ENCODE measurements around the gene C16orf74. TPM values are rescaled to one million over a fixed set of nuclear protein-coding genes. Genes with fewer than 3 reads are reported as not detected.

The C16orf74 gene
- total RNA-seq, 2 experiments from 2014 or later, result 2.1 to 2.9 TPM

DNA sequence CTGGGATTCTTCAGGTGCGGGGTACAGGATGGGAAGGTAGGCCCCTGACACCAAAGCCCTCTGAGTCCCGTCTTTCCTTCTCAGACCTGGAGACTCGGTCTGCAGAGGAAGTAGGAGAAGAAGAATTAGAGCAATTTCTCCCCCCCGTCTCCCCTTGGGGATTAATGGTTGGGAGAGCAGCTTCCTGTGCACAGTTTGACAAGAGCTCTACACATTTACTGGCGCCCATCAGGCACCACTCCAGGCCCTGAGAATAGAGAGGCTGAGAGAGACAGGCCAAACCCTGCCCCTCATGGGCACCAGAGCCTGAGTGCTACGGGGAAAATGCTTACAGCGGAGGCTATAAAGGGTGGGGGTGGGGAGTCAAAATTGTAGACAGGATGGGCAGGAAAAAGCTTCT lies 3.5 kb upstream of the C16orf74 start:
- POLR2A ChIA-PET, result no interaction called here
- peaks cover 35 to 39% of the 10 kb centered on the region in 2 experiments for H3K27me3 ChIP-seq (ENCODE audit: control insufficient read depth in 1 of 2, insufficient read depth in 2 of 2, low read length in 2 of 2)
- H3K27ac ChIP-seq (ENCODE audit: low read depth in 1 of 2, low read length in 2 of 2), result no peak overlapping the region
- Mint-ChIP-seq H3K4me1 (ENCODE audit: low read depth) (peaks cover 13% of the 10 kb centered on the region), H3K27me3 (peaks cover 46% of the 10 kb centered on the region), H3K9me3 (no peaks in the 10 kb centered on the region), H3K4me3 (no peak overlapping the region), H3K36me3 (ENCODE audit: low read depth) (no peaks in the 10 kb centered on the region), H3K27ac (no peak overlapping the region)
- TF ChIP-seq, protein P1, sequence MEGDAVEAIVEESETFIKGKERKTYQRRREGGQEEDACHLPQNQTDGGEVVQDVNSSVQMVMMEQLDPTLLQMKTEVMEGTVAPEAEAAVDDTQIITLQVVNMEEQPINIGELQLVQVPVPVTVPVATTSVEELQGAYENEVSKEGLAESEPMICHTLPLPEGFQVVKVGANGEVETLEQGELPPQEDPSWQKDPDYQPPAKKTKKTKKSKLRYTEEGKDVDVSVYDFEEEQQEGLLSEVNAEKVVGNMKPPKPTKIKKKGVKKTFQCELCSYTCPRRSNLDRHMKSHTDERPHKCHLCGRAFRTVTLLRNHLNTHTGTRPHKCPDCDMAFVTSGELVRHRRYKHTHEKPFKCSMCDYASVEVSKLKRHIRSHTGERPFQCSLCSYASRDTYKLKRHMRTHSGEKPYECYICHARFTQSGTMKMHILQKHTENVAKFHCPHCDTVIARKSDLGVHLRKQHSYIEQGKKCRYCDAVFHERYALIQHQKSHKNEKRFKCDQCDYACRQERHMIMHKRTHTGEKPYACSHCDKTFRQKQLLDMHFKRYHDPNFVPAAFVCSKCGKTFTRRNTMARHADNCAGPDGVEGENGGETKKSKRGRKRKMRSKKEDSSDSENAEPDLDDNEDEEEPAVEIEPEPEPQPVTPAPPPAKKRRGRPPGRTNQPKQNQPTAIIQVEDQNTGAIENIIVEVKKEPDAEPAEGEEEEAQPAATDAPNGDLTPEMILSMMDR (IDR thresholded peaks at IDR 0.05), result no peak
- DNase-seq, result no peak
- peaks cover 0 to 6% of the 10 kb centered on the region in 2 experiments for H3K9me3 ChIP-seq (ENCODE audit: control insufficient read depth in 1 of 2, insufficient read depth in 1 of 2, low read length in 2 of 2)
- H3K36me3 ChIP-seq (ENCODE audit: insufficient read depth, low read length), result no peaks in the 10 kb centered on the region
- ATAC-seq (ENCODE audit: poor library complexity), result no peak
- CTCF ChIA-PET, result no interaction called here
- H3K4me3 ChIP-seq (ENCODE audit: low read length), result no peak overlapping the region
- peaks cover 23% of the 10 kb centered on the region for H3K4me1 ChIP-seq (ENCODE audit: insufficient read depth, low read length)
- intact Hi-C loops (cut with DNase I, micrococcal nuclease), result no loop called here

DNA sequence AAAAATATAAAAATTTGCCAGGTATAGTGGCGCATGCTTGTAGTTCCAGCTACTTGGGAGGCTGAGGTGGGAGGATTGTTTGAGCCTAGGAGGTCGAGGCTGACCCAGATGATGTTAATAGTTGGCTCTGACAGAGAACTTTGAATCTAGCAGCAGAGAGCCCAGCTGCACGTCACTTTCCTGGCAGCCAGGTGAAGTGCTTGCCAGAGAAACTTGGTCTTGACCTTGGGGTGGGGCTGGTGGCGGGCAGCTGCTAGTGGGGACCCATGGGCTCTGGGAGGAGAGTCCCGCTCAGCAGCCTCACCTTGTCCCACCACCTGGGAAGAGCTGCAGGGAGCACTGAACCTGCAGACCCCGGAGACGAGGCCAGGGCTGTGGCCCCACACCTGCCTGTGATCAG lies 3.1 kb upstream of the C16orf74 start:
- H3K27ac ChIP-seq (ENCODE audit: low read depth in 1 of 2, low read length in 2 of 2), result no peak overlapping the region

DNA sequence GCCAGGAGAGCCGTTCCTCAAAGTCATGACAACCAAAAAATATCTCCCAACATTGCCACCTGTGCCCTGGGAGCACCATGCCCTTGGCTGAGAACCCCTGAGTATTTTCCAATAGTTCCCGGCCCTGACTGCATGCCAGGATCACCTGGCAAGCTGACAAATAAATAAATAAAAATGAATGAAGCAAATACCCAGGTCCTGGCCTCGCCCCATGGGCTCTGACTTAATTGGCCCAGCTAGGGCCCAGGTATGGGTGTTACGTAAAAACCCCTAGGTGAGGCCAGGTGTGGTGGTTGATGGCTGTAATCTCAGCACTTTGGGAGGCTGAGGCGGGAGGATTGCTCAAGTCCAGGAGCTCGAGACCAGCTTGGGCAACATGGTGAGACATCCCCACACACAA lies 2.7 kb upstream of the C16orf74 start:
- DNase-seq (no peak), ATAC-seq (ENCODE audit: poor library complexity) (no peak)
- Histone ChIP-seq H3K9me3 (ENCODE audit: control insufficient read depth in 1 of 2, insufficient read depth in 1 of 2, low read length in 2 of 2) (peaks cover 0 to 6% of the 10 kb centered on the region in 2 experiments), H3K4me1 (ENCODE audit: insufficient read depth, low read length) (peaks cover 16% of the 10 kb centered on the region), H3K36me3 (ENCODE audit: insufficient read depth, low read length) (no peaks in the 10 kb centered on the region), H3K27ac (ENCODE audit: low read depth in 1 of 2, low read length in 2 of 2) (no peak overlapping the region), H3K4me3 (ENCODE audit: low read length) (no peak overlapping the region), H3K27me3 (ENCODE audit: control insufficient read depth in 1 of 2, insufficient read depth in 2 of 2, low read length in 2 of 2) (peaks cover 37 to 42% of the 10 kb centered on the region in 2 experiments)
- Mint-ChIP-seq H3K27me3 (peaks cover 41% of the 10 kb centered on the region), H3K36me3 (ENCODE audit: low read depth) (no peaks in the 10 kb centered on the region), H3K4me3 (no peak overlapping the region), H3K4me1 (ENCODE audit: low read depth) (peaks cover 5% of the 10 kb centered on the region), H3K9me3 (no peaks in the 10 kb centered on the region), H3K27ac (no peak overlapping the region)
- intact Hi-C loops (cut with DNase I, micrococcal nuclease), result no loop called here
- ChIA-PET POLR2A (no interaction called here), CTCF (no interaction called here)
- TF ChIP-seq, protein P1 (IDR thresholded peaks at IDR 0.05), result no peak

More for the DNA sequence above, 3.1 kb upstream of the C16orf74 start:
- peaks cover 0 to 6% of the 10 kb centered on the region in 2 experiments for H3K9me3 ChIP-seq (ENCODE audit: control insufficient read depth in 1 of 2, insufficient read depth in 1 of 2, low read length in 2 of 2)
- no peaks in the 10 kb centered on the region for H3K36me3 Mint-ChIP-seq (ENCODE audit: low read depth)
- peaks cover 9% of the 10 kb centered on the region for H3K4me1 Mint-ChIP-seq (ENCODE audit: low read depth)
- ATAC-seq (ENCODE audit: poor library complexity) (no peak), DNase-seq (no peak)
- peaks cover 37 to 43% of the 10 kb centered on the region in 2 experiments for H3K27me3 ChIP-seq (ENCODE audit: control insufficient read depth in 1 of 2, insufficient read depth in 2 of 2, low read length in 2 of 2)
- H3K9me3 Mint-ChIP-seq, result no peaks in the 10 kb centered on the region
- intact Hi-C loops (cut with DNase I, micrococcal nuclease), result no loop called here
- peaks cover 42% of the 10 kb centered on the region for H3K27me3 Mint-ChIP-seq
- no peak overlapping the region for H3K4me3 Mint-ChIP-seq
- TF ChIP-seq, protein P1 (IDR thresholded peaks at IDR 0.05), result no peak
- CTCF ChIA-PET, result no interaction called here
- POLR2A ChIA-PET, result no interaction called here
- H3K4me1 ChIP-seq (ENCODE audit: insufficient read depth, low read length), result peaks cover 19% of the 10 kb centered on the region
- H3K27ac Mint-ChIP-seq, result no peak overlapping the region
- H3K36me3 ChIP-seq (ENCODE audit: insufficient read depth, low read length), result no peaks in the 10 kb centered on the region
- H3K4me3 ChIP-seq (ENCODE audit: low read length), result no peak overlapping the region
